HG03571 (cell line): ENCODE data around the gene COX5A.
"Not testable (repeated sequence)": the region's sequence is repeated elsewhere in the genome, so short reads cannot be mapped to it uniquely, and the experiment has no call there.

ENCODE experiments used
- ATAC-seq: cut with Tn5 transposase; IDR thresholded peaks from one replicate; pipeline ENCODE4 v1.9.1; 2021; ENCODE audit not compliant: unreplicated experiment

The COX5A gene

DNA sequence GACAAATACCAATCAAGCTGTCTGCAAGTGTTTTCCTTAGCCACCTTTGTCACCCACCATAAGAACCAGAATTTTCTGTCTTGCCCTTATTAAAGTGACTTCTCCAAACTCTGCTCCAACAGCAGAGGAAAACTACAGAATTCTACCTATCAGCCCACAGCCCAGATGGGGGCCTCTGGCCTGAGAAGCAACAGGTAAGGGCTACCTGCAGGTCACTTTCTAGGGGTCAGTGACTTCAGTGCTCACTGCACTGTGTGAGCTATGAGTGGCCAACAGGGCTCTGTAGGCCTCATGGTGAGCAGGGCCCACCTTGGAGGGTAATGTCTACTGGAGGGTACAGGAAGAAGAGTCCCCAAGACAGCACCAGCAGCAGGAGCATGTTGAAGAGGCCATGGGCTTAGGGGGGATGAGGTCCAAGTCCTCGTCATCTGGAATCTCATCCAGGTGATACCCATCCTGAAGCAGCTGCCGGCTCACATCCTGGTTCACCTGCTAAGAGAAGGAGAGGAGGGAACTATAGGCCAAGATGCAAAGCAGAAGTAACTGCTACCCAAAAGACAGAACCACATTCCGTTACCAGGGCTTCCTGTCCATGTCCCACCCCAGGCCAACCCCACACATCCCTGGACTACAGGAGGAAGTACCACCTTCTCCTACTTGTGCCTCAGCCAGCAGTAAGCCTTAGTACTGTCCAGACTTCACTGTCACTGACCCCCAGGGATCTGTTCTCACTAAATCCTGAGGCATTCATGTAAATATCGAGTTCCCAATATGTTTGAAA is 35.4 kb downstream of the COX5A start:
- no peak for ATAC-seq

DNA sequence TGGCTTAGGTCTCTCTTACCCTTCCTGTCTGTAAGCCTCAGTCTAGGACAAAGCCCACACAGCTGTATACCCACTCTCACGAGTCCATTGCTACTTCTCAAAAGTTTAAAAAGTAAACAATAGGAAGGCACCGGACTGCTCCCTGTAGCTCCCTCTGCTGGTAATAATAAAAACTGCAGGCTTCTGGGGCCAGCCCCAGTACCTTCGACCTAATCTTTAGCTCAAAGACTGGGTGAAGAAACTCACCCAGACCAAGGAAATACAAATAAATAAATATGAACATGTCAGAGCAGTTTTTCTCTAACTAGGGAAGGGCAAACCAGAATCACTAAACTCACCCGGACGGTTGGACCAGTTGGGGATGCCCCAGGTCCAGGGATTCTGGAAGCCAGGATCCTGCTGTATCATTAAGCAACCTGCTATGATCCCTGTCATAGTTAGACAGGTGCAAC is 36.2 kb downstream of the COX5A start:
- ATAC-seq = no peak

DNA sequence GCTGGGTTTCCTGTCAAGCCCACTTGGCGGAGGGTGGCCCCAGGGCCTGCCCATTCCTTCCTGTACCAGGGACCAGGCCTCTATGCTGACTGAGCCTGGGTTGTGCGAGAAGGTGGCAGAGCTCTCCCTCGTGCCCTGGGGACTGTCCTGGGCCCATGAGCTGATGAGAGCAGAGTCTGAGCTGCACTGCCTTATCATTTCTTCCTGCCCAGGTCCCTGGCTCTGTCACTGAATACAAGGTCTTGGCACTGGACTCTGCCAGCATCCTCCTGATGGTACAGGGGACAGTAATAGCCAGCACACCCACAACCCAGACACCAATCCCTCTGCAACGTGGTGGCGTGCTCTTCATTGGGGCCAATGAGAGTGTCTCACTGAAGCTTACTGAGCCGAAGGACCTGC is 40.6 kb downstream of the COX5A start:
- ATAC-seq = no peak

DNA sequence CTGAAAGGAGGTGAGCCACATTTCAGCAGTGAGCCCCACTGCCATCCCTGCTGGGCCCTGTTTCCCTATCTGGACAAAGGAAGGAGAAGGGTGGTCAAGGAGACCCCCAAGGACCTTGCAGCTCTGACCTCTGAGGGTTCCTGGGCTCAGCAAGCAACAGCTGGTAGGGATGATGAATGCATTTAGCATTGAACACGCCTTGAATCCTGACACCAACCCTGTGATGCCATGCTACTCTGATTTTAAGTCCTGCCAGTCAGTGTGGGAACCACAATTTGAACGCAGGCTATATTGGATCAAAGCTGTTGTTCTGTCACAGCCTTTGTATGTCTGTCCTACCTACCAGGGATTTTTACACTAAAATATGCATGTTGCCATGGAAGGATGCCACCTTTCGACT is 41.6 kb downstream of the COX5A start:
- ATAC-seq = no peak

DNA sequence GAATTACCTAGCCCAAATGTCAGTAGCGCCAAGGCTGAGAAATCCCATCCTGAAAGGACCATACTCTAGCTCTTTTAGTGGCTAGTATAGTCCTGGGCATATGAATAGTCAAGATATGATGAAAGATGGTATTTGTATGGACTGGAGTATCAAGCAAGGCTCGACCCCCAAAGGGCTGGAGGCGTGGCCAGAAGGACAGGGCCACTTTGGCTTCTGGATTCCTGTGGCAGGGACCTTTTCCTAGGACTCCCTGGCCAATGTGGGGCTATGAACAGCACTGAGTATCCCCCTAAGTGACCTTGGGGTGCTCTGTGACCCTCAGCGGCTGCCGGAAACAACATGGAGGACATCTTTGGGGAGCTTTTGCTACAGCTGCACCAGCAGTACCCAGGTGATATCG is 42.0 kb downstream of the COX5A start:
- ATAC-seq = no peak

DNA sequence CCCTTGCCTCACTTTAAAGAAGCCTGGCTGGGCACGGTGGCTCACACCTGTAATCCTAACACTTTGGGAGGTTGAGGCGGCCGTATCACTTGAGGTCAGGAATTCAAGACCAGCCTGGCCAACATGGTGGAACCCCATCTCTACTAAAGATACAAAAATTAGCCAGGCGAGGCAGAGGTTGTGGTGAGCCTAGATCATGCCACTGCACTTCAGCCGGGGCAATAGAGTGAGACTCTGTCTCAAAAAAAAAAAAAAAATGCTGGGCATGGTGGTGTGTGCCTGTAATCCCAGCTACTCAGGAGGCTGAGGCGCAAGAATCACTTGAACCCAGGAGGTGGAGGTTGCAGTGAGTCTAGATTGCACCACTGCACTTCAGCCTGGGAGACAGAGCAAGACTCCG is 43.5 kb downstream of the COX5A start:
- ATAC-seq = not testable (repeated sequence)

DNA sequence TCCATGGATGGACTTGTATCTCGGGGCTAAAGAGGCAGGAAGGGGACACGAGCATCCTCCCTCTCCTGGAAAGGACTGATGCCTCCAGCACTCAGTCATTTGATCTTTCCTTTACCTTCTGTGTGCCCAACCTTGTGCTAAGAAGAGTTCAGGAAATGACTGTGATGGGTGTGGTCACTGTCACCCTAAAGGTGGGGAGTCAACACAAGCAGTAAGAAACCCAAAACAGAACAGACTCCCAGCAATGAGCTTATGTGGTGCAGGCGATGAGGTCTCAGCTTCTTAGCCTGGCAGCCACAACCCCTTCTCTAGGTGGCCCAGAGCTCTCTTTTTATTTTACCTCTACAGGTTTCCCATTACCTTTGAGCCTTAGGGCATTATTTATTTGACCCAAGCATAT is 44.2 kb downstream of the COX5A start:
- no peak for ATAC-seq

DNA sequence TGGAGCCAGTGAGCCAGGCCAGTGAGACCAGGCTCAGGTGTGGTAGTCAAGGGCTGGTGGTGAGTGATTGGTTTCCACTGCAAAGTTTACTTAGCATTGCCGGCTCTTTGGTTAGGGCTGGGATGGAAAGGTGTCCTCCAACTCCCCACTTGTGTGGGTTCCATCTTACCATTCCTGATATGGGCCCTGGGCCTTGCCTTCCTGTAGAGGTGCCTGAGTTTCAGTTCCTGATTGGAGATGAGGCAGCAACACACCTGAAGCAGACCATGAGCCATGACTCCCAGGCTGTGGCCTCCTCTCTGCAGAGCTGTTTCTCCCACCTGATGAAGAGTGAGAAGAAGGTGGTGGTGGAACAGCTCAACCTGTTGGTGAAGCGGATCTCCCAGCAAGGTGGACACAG is 44.9 kb downstream of the COX5A start:
- ATAC-seq = no peak

DNA sequence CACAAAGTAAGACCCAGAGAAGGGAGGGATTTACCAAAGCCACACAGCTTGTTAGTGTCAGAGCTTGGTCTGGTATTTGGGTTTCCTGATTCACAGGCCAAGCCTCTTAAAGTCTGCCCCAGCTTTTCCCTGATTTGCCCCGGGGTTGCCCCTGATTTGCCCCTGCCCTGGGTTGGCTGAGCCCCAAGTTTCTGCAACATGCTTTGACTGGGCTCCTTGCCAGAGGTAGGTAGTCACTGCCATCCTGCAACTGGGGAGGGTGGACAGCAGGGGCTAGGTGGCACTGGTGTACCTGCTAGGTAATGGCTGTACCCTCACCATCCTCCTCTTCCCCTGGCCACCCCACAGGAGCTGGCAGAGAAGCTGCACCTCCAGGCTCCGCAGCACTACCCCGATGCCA is 45.6 kb downstream of the COX5A start:
- ATAC-seq = no peak

DNA sequence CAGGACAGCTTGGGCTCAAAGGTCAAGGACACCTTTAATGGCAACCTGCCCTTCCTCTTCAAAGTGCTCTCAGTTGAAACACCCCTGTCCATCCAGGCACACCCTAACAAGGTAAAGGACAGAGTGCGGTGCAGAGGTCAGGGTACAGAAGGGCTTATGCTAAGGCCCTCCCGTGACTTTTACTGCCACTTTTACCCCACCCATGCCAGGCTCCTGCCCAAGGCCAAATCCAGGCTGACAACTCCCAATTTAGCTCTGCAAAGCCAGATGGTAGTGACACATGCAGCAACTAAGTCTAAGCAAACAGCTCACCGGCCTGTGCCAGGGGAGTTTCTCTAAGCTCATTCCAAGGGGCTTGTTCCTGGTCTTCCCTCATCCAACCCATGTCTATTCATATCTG is 46.4 kb downstream of the COX5A start:
- no peak for ATAC-seq

DNA sequence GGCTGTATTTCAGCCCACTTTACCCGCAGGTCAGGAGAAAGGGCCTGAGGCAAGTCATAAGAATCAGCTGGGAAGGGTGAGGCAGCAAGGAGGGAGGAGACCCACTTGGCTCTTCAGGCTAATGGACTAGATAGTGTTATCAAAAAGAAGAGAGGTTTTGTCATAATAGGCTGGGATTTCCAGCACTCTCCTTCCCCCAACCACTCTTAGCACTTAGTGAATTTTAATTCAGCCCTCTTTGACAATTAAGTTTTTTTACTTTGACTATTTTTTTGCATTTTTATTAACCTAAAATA is 47.3 kb downstream of the COX5A start:
- no peak for ATAC-seq

DNA sequence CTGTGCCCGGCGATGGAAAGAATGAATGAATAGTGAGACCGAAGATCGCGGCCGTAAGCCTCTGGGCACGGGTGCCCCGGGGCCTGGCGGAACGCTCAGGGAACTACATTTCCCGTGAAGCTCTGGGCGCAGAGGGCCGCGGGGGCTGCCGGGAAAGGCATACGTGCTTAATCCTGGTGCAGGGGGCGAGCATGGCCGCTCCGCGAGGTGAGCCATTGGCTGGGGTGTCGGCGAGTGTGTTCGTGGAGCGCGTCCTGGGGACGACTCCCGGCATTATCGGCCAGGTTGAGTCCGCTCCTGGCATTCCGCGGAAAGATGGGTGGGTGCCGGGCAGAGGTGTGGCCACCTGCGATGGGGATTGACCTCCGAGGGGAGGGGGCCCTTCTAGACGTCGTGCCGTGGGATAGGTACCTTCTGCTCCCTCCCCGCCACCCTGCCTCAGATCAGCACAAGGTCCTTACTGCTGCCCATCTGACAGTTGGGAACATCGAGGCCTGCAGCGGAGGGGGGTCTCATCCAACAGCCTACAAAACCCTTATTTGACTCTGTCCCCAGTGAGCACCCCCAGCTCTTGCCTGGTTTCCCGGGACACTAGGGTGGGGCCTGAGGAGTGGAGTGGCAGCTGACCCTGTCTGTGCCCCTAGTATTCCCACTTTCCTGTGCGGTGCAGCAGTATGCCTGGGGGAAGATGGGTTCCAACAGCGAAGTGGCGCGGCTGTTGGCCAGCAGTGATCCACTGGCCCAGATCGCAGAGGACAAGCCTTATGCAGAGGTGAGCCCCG is 47.8 kb downstream of the COX5A start, which contains the start of gene MPI:
Gene MPI (plus strand): TSS at position 160 of the 782 bp plus-strand sequence. CDS start 32 bp downstream, at position 192.
- ATAC-seq = peak; percentile 90

DNA sequence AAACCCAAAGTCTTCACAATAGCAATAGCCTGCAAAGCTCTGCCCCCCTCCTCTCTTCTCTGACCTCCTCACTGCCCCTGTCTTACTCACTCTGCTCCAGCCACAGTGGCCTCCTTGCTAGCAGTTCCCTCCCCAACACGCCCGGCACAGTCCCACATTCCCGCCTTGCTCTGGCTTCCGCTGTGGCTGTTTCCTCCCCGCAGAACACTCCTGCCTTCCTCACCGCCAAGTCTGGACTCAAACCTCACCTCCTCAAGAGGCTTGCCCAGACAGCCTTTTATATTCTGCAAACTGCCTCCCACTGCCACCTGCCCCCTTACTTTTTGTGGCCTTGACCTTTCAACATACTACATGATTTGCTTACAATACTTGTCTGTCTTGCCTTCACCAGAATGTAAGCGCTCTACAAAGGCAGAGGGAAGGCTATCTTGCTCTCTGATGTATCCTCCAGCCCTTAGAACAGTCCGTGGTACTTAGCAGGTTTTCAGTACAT is 48.4 kb downstream of the COX5A start:
- ATAC-seq = no peak

DNA sequence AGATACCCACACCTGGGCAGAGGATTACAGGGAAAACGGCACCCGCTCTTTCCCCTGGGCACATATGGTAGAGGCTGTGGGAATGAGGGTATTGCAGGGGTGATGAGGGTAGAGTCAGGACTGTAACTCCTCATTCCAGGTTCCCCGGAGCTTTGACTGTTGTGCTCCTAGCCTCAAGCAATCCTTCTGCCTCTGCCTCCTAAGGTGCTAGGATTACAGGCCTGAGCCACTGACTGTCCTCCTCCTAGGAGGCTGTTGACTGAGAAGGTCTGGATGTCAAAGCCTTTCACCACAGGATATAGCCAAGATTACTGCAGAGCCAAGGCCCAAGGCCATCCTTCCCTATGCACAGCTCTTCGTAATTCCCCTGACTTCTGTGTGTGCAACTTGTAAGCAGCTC is 49.2 kb downstream of the COX5A start:
- ATAC-seq = no peak

DNA sequence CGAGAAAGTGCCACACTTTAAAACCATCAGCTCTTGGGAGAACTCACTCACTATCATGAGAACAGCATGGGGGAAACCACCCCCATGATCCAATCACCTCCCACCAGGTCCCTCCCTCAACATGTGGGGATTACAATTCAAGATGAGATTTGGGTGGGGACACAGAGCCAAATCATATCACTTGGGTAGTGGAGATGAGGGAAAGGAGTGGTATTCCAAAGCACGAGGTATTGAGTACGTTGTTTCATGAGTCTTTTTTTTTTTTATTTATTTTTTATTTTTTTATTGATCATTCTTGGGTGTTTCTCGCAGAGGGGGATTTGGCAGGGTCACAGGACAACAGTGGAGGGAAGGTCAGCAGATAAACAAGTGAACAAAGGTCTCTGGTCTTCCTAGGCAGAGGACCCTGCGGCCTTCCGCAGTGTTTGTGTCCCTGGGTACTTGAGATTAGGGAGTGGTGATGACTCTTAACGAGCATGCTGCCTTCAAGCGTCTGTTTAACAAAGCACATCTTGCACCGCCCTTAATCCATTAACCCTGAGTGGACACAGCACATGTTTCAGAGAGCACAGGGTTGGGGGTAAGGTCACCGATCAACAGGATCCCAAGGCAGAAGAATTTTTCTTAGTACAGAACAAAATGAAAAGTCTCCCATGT is 50.2 kb downstream of the COX5A start:
- not testable (repeated sequence) for ATAC-seq

DNA sequence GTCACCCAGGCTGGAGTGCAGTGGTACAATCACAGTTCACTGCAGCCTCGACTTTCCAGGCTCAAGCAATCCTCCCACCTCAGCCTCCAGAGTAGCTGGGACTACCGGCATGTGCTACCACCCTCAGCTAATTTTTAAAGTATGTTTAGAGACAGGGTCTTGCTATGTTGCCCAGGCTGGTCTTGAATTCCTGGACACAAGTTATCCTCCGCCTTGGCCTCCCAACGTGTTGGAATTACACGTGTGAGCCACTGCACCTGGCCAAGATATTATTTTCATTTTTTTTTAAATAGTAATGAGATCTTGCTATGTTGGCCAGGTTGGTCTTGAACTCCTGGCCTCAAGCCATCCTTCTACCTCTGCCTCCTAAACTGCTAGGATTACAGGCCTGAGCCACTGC is 52.4 kb downstream of the COX5A start:
- ATAC-seq = no peak

DNA sequence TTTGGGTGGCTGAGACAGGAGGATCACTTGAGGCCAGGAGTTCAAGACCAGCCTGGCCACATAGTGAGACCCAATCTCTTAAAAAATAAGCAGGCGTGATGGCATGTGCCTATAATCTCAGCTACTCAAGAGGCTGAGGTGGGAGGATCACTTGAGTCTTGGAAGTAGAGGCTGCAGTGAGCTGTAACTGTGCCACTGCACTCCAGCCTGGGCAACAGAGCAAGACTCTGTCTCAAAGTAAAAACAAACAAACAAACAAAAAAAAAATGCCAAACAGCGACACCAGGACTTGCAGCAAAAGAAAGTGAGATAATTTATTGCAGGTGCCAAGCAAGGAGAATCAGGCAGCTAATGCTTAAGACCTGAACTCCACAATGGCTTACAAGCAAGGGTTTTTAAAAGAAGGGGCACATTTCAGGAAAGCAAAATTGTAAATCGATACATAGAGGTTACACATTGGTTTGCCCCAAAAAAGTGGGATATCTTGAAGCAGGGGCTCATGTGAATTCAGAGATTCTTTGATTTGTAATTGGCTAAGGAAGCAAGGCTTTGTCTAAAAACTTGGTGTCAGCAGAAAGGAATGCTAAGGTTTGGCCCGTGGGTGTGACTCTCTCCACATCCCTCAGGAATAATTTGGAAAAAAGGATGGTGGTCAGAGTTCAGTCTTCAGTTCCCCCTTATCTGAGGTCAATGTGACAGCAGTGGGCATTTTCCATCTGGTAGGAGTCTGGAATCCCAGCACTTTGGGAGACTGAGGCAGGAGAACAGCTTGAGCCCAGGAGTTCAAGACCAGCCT is 53.2 kb downstream of the COX5A start:
- no peak for ATAC-seq

DNA sequence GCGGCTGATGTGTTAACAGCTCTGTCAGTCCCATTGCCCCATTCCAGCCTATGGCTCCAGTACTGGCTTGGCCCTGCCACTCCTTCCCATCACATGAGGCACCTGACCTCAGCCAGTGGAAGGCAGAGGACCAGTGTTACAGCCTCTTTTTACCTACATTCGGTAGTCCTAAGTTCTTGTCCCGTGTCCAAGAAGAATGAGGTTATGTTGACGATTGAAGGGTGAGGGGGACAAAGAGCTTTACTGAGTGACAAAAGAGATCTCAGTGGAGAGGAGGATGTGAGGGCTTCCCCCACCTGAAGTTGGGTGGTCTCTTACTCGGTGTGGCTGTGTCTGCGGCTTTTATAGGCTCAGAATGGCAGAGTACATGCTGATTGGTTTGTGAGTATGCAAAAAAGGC is 55.3 kb downstream of the COX5A start:
- ATAC-seq = no peak

DNA sequence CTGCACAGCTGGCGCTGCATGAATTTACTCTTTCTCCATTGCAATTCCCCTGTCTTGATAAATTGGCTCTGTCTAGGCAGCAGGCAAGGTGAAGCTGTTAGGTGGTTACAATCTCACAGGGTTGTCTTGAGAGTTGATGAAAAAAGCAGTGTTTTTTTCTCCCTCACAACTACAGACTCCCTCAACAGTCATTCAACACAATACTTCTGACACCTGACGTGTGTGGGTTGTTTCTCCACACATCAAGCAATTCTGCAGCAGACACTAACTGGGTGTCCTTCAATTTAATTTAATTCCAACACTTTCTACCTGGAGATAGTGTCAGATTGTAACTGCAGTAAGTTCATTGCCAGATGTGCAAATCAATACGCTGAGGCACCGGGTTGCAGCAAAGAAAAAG is 59.6 kb downstream of the COX5A start:
- ATAC-seq = no peak

DNA sequence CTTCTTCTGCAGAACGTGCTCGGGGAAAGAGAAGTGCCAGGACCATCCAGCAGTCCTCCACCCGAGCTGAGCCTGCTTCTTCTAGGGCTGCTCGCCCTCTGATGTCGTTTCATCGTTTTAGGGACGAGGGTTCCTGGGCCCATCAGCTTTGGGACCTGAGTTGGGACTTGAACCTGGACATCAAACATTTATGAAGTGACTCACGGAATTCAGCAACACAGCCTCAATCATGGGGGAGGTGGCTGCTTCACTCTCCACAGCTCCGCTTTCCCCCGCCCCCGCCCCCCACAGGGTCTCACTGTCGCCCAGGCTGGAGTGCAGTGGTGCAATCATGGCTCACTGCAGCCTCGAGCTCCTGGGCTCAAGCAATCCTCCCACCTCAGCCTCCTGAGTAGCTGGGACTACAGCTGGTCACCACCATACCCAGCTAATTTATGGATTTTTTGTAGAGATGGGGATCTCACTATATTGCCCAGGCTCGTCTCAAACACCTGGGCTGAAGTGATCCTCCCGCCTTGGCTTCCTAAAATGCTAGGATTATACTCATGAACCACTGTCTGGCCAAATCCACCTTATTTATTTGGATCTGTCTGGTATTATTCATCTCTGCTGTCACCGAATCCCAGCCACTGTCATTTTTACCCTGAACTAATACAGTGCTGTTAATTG is 64.0 kb downstream of the COX5A start:
- ATAC-seq = no peak
